HEK293 (cell line): ENCODE results near the gene IP6K2.

Source experiments
- CTCF ChIA-PET: fragments of 350-600 bp; formaldehyde crosslinking; extraction: SDS; loops from one replicate; lab custom pipeline; 2021; ENCODE audit warnings: antibody characterized with exemption; lab: Yijun Ruan, JAX
- POLR2A ChIA-PET: fragments of 300-600 bp; formaldehyde crosslinking; extraction: SDS; loops from one replicate; lab custom pipeline; 2020; ENCODE audit warnings: antibody characterized with exemption, inconsistent platforms; lab: Yijun Ruan, JAX
- H3K27ac ChIP-seq: fragments of 200-500 bp; sonication (Bioruptor generic); 2 replicates; pipeline ENCODE4 v1.5.1; 2014; ENCODE audit warnings: low read depth, low read length, control low read depth, inconsistent platforms; ENCODE audit errors: extremely low read depth
- H3K36me3 ChIP-seq, 2 experiments: fragments of 200-500 bp in 1 of 2; sonication (Bioruptor generic) in 1 of 2; 1 replicate in 1 of 2; 2 replicates in 1 of 2; pipeline ENCODE4 v1.5.1; 2014 to 2017; ENCODE audit warnings: inconsistent platforms in 2 of 2, low read length in 2 of 2; ENCODE audit not compliant: control insufficient read depth in 2 of 2, insufficient read depth in 1 of 2
- H3K4me1 ChIP-seq: fragments of 200-500 bp; sonication (Bioruptor generic); 2 replicates; pipeline ENCODE4 v1.5.1; 2014; ENCODE audit warnings: mild to moderate bottlenecking, low read length, inconsistent platforms; ENCODE audit not compliant: control insufficient read depth, insufficient read depth
- H3K4me3 ChIP-seq: 2 replicates; pipeline ENCODE4 v1.5.1; 2011; ENCODE audit warnings: low read depth, mild to moderate bottlenecking, control low read depth, low read length, moderate library complexity
- H3K9me3 ChIP-seq: fragments of 200-500 bp; sonication (Bioruptor generic); 2 replicates; pipeline ENCODE4 v1.5.1; 2014; ENCODE audit warnings: low read depth, low read length, inconsistent platforms; ENCODE audit not compliant: control insufficient read depth, insufficient read depth
- BCL6B ChIP-seq: fragments of 450-650 bp; formaldehyde crosslinking; IDR thresholded peaks from 2 replicates; pipeline ENCODE4 v1.5.1; 2017; ENCODE audit warnings: missing biosample characterization, missing genetic modification characterization
- EGR2 ChIP-seq: fragments of 450-650 bp; formaldehyde crosslinking; IDR thresholded peaks from 2 replicates; pipeline ENCODE4 v1.5.1; 2016; ENCODE audit warnings: low read depth, missing biosample characterization, missing genetic modification characterization
- PRDM4 ChIP-seq: fragments of 450-650 bp; formaldehyde crosslinking; IDR thresholded peaks from 2 replicates; pipeline ENCODE4 v1.5.1; 2017; ENCODE audit warnings: missing biosample characterization, missing genetic modification characterization
- REST ChIP-seq: fragments of 450-650 bp; formaldehyde crosslinking; IDR thresholded peaks from 2 replicates; pipeline ENCODE4 v1.5.1; 2016; ENCODE audit warnings: missing biosample characterization, missing genetic modification characterization
- SP3 ChIP-seq: fragments of 450-650 bp; formaldehyde crosslinking; IDR thresholded peaks from 2 replicates; pipeline ENCODE4 v1.5.1; 2016; ENCODE audit warnings: missing biosample characterization, missing genetic modification characterization
- YY2 ChIP-seq: fragments of 450-650 bp; formaldehyde crosslinking; IDR thresholded peaks from 2 replicates; pipeline ENCODE4 v1.5.1; 2016; ENCODE audit warnings: missing biosample characterization, missing genetic modification characterization
- ZBTB49 ChIP-seq: fragments of 450-650 bp; formaldehyde crosslinking; IDR thresholded peaks from 2 replicates; pipeline ENCODE4 v1.5.1; 2016; ENCODE audit warnings: missing biosample characterization, missing genetic modification characterization, low read depth
- ZEB2 ChIP-seq: fragments of 450-650 bp; formaldehyde crosslinking; IDR thresholded peaks from 2 replicates; pipeline ENCODE4 v1.5.1; 2016; ENCODE audit warnings: missing biosample characterization, missing genetic modification characterization
- ZNF175 ChIP-seq: fragments of 450-650 bp; formaldehyde crosslinking; IDR thresholded peaks from 2 replicates; pipeline ENCODE4 v1.5.1; 2016; ENCODE audit warnings: missing biosample characterization, missing genetic modification characterization
- ZNF19 ChIP-seq: fragments of 450-650 bp; formaldehyde crosslinking; IDR thresholded peaks from 2 replicates; pipeline ENCODE4; 2016; ENCODE audit warnings: missing biosample characterization, missing genetic modification characterization, low read depth
- ZNF248 ChIP-seq: fragments of 450-650 bp; formaldehyde crosslinking; IDR thresholded peaks from 2 replicates; pipeline ENCODE4 v1.5.1; 2017; ENCODE audit warnings: missing biosample characterization, missing genetic modification characterization
- ZNF341 ChIP-seq: fragments of 450-650 bp; formaldehyde crosslinking; IDR thresholded peaks from 2 replicates; pipeline ENCODE4; 2016; ENCODE audit warnings: low read depth, missing biosample characterization, missing genetic modification characterization
- ZNF398 ChIP-seq: fragments of 450-650 bp; formaldehyde crosslinking; IDR thresholded peaks from 2 replicates; pipeline ENCODE4 v1.5.1; 2017; ENCODE audit warnings: missing biosample characterization, missing genetic modification characterization
- ZNF416 ChIP-seq: fragments of 450-650 bp; formaldehyde crosslinking; IDR thresholded peaks from 2 replicates; pipeline ENCODE4 v1.5.1; 2016; ENCODE audit warnings: missing biosample characterization, missing genetic modification characterization
- ZNF433 ChIP-seq: fragments of 450-650 bp; formaldehyde crosslinking; IDR thresholded peaks from 2 replicates; pipeline ENCODE4 v1.5.1; 2016; ENCODE audit warnings: missing biosample characterization, missing genetic modification characterization, low read depth
- ZNF488 ChIP-seq: fragments of 450-650 bp; formaldehyde crosslinking; IDR thresholded peaks from 2 replicates; pipeline ENCODE4 v1.5.1; 2016; ENCODE audit warnings: missing biosample characterization, missing genetic modification characterization
- ZNF549 ChIP-seq: fragments of 450-650 bp; IDR thresholded peaks from 2 replicates; pipeline ENCODE4 v1.5.1; 2018; ENCODE audit warnings: missing biosample characterization, missing genetic modification characterization, mild to moderate bottlenecking, inconsistent platforms, moderate library complexity
- ZNF571 ChIP-seq: fragments of 450-650 bp; formaldehyde crosslinking; IDR thresholded peaks from 2 replicates; pipeline ENCODE4 v1.5.0; 2017; ENCODE audit warnings: missing biosample characterization, missing genetic modification characterization
- ZNF600 ChIP-seq: fragments of 450-650 bp; formaldehyde crosslinking; IDR thresholded peaks from 2 replicates; pipeline ENCODE4 v1.5.1; 2016; ENCODE audit warnings: missing biosample characterization, missing genetic modification characterization
- ZNF776 ChIP-seq: fragments of 450-650 bp; formaldehyde crosslinking; IDR thresholded peaks from 2 replicates; pipeline ENCODE4 v1.5.0; 2017; ENCODE audit warnings: missing biosample characterization, missing genetic modification characterization, borderline replicate concordance
- ZNF791 ChIP-seq: fragments of 450-650 bp; formaldehyde crosslinking; IDR thresholded peaks from 2 replicates; pipeline ENCODE4 v1.5.1; 2016; ENCODE audit warnings: missing biosample characterization, missing genetic modification characterization
- ZSCAN23 ChIP-seq: fragments of 450-650 bp; formaldehyde crosslinking; IDR thresholded peaks from 2 replicates; pipeline ENCODE4 v1.5.1; 2016; ENCODE audit warnings: missing biosample characterization, missing genetic modification characterization
- ZSCAN4 ChIP-seq: fragments of 450-650 bp; formaldehyde crosslinking; IDR thresholded peaks from 2 replicates; pipeline ENCODE4 v1.5.1; 2017; ENCODE audit warnings: missing biosample characterization, missing genetic modification characterization

IP6K2 gene

GRCh38 chr3:48716982-48717746 lies at the start of gene IP6K2 (continued):
- TF ChIP-seq ZNF791 (no peak), YY2 (tag by site-specific recombination) (no peak), ZNF416 (tag by site-specific recombination) (no peak), ZSCAN23 (tag by site-specific recombination) (no peak), EGR2 (tag by site-specific recombination) (no peak), ZNF776 (tag by site-specific recombination) (no peak), ZEB2 (tag by site-specific recombination) (no peak), ZNF19 (tag by site-specific recombination) (no peak), BCL6B (tag by site-specific recombination) (no peak), ZNF433 (tag by site-specific recombination) (no peak), REST (no peak), ZBTB49 (no peak)

GRCh38 chr3:48765376-48765775 lies 48.4 kb upstream of the IP6K2 start:
- Histone ChIP-seq H3K36me3 (peaks cover 0 to 13% of the 10 kb centered on the region in 2 experiments; a peak in 2 of 3 replicates), H3K4me1 (no peaks in the 10 kb centered on the region), H3K27ac (no peak overlapping the region), H3K4me3 (no peak overlapping the region), H3K9me3 (no peaks in the 10 kb centered on the region)
- POLR2A ChIA-PET: no interaction called here
- CTCF ChIA-PET: interaction anchor here (0.7 to 1.4 kb wide), 4 partner anchors 9 to 164 kb away, joined by 3 to 4 read pairs (median 4); no protein-coding TSS in a partner anchor
- no peak for TF ChIP-seq ZNF488
- no peak for TF ChIP-seq ZNF549 (tag by site-specific recombination)
- TF ChIP-seq PRDM4 (tag by site-specific recombination): no peak
- TF ChIP-seq ZSCAN4 (tag by site-specific recombination): no peak
- TF ChIP-seq SP3 (tag by site-specific recombination): no peak
- no peak for TF ChIP-seq ZNF600
- no peak for TF ChIP-seq ZNF398 (tag by site-specific recombination)
- TF ChIP-seq ZNF248 (tag by site-specific recombination): no peak
- no peak for TF ChIP-seq ZNF175 (tag by site-specific recombination)
- no peak for TF ChIP-seq ZNF571 (tag by site-specific recombination)
- TF ChIP-seq ZNF341: no peak
